T-cell (primary cell): ENCODE data around the gene SYT9. TPM values are rescaled to one million over a fixed set of nuclear protein-coding genes. Genes with fewer than 3 reads are reported as not detected.

Experiments
- ATAC-seq, 4 experiments: fragments of 200-7000 bp in 3 of 4; fragments of 150-1000 bp in 1 of 4; cut with Tn5 transposase; replicated peaks in 1 of 4; 1 replicate in 3 of 4; 2 replicates in 1 of 4; pipeline ENCODE4 v1.10.0; 2021; ENCODE audit warnings: moderate library complexity in 3 of 4, mild to moderate bottlenecking in 2 of 4, moderate number of reproducible peaks in 1 of 4
- CTCF ChIA-PET, 2 donors: fragments of 300-600 bp; sonication (Branson Sonifier 250); formaldehyde crosslinking; loops; one replicate each; lab custom pipeline; 2022; ENCODE audit warnings: antibody characterized with exemption in 2 of 2; lab: Charles Lee
- POLR2A ChIA-PET, 2 donors: fragments of 300-600 bp; sonication (Branson Sonifier 250); formaldehyde crosslinking; loops; one replicate each; lab custom pipeline; 2022; ENCODE audit warnings: antibody characterized with exemption in 2 of 2; lab: Charles Lee
- DNase-seq, 35 experiments: peaks; one replicate each; pipeline versions ENCODE4 v3.0.0 to v3.0.0-alpha.2; 2013 to 2023
- H3K27ac ChIP-seq: one replicate; pipeline ENCODE4 v1.5.1; 2013; ENCODE audit warnings: low read length
- H3K27me3 ChIP-seq, 2 experiments: replicated peaks in 1 of 2; 1 replicate in 1 of 2; 2 replicates in 1 of 2; pipeline versions ENCODE4 v1.6.1 to v1.7.0; 2013; ENCODE audit warnings: low read length in 1 of 2, mixed read lengths in 1 of 2; ENCODE audit not compliant: control insufficient read depth in 2 of 2, insufficient read depth in 2 of 2; ENCODE audit errors: extremely low read depth in 1 of 2
- H3K36me3 ChIP-seq, 2 donors: 1 replicate in 1 of 2; 2 replicates in 1 of 2; pipeline versions ENCODE4 v1.6.1 to v1.7.0; 2013; ENCODE audit warnings: low read length in 1 of 2; ENCODE audit not compliant: control insufficient read depth in 2 of 2, insufficient read depth in 1 of 2; ENCODE audit errors: extremely low read depth in 1 of 2
- H3K4me1 ChIP-seq, 2 experiments: 1 replicate in 1 of 2; 2 replicates in 1 of 2; pipeline versions ENCODE4 v1.6.1 to v1.7.0; 2013; ENCODE audit warnings: low read length in 2 of 2, mixed read lengths in 1 of 2; ENCODE audit not compliant: insufficient read depth in 2 of 2, control insufficient read depth in 1 of 2; ENCODE audit errors: extremely low read depth in 1 of 2
- H3K4me3 ChIP-seq, 2 donors: 1 replicate in 1 of 2; 2 replicates in 1 of 2; pipeline versions ENCODE4 v1.5.1 to v1.7.0; 2013; ENCODE audit warnings: mild to moderate bottlenecking in 2 of 2, low read length in 1 of 2, moderate library complexity in 1 of 2; ENCODE audit not compliant: control insufficient read depth in 1 of 2; ENCODE audit errors: extremely low read depth in 1 of 2
- H3K9me3 ChIP-seq: 2 replicates; pipeline ENCODE4 v1.7.0; 2013
- H3K27ac Mint-ChIP-seq, 2 donors: one replicate each; pipeline ENCODE4 v1.8.0; 2020 to 2021; ENCODE audit warnings: mild to moderate bottlenecking in 2 of 2, mixed read lengths in 2 of 2
- H3K27me3 Mint-ChIP-seq, 2 donors: one replicate each; pipeline ENCODE4 v1.8.0; 2021 to 2022; ENCODE audit warnings: mixed read lengths in 2 of 2
- H3K36me3 Mint-ChIP-seq: one replicate; pipeline ENCODE4 v1.8.0; 2021; ENCODE audit warnings: mixed read lengths
- H3K4me1 Mint-ChIP-seq, 3 donors: one replicate each; pipeline ENCODE4 v1.8.0; 2020 to 2022; ENCODE audit warnings: mixed read lengths in 3 of 3, mild to moderate bottlenecking in 1 of 3
- H3K4me3 Mint-ChIP-seq, 3 donors: one replicate each; pipeline ENCODE4 v1.8.0; 2020 to 2022; ENCODE audit warnings: mild to moderate bottlenecking in 3 of 3, mixed read lengths in 3 of 3, moderate library complexity in 3 of 3
- H3K9me3 Mint-ChIP-seq, 3 donors: one replicate each; pipeline ENCODE4 v1.8.0; 2020 to 2022; ENCODE audit warnings: mixed read lengths in 3 of 3
- WGBS: methylation state at CpG from one replicate; pipeline ENCODE4 v1.1.5; 2013; ENCODE audit warnings: missing lambda C conversion rate; ENCODE audit not compliant: insufficient coverage; 5-methylcytosine and 5-hydroxymethylcytosine counted together
- total RNA-seq, 35 experiments: library from RNA in 6 of 35; stranded (reverse) in 6 of 35; fragments of 120-200 nt in 1 of 35; gene quantifications; one replicate each; pipeline versions ENCODE4 v1.2.1 to v1.2.4 and lab custom pipeline; 2013 to 2026

The SYT9 gene
- total RNA-seq, 5 donors from 2014 or later (not counting 1 experiment from before 2014, with no cell fraction given), result not detected

DNA sequence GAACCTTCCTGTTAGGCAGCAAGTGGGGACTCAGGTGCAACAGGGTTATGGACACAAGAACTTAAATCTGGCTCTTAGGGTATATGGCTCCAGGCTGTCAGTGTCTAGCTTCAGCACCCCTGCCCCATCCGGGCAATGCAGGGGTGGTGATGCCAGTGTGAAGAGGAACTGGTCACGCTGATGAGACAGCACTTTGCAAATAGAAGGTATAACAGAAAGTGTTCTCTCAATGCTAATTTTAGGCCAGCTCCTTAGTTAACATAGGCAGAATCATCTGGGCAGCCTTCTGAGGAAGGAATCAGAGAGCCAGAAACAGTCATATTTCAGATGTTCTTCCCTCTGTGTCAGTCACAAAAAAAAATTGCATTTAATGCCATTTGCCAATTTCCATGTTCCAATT, 41.2 kb downstream of the SYT9 start:
- 33% methylated on average over 1 of the region's 2 CpGs for WGBS
- no peak for ATAC-seq

DNA sequence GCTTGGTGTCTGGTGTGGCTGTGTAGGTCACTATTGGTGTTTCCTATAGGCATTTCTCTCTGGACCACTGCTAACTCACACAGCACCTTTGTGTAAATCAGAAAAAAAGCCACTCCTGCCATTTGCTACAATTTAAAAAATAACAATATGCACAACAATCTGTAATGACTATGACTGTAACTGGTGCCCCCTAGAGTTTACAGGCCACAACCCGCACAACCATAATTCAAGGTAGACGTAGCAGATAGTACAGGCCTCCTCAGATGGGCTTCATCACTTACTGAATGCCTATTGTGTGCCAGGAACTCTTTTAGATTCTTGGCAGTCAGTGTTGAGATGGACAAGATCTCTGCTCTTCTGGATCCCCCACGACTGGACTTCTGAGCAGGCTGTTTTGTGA, 47.7 kb downstream of the SYT9 start:
- Mint-ChIP-seq H3K4me1 (no peaks in the 10 kb centered on the region), H3K27me3 (peaks cover 8 to 13% of the 10 kb centered on the region in 2 donors), H3K36me3 (no peaks in the 10 kb centered on the region), H3K4me3 (no peak overlapping the region), H3K9me3 (no peaks in the 10 kb centered on the region), H3K27ac (no peak overlapping the region)
- H3K4me3 ChIP-seq, result no peak overlapping the region
- peaks cover 0 to 7% of the 10 kb centered on the region in 2 experiments for H3K27me3 ChIP-seq
- no peaks in the 10 kb centered on the region for H3K4me1 ChIP-seq
- H3K27ac ChIP-seq, result no peak overlapping the region
- ATAC-seq (no peak), DNase-seq (no peak)
- ChIA-PET CTCF (no interaction called here), POLR2A (no interaction called here)
- H3K36me3 ChIP-seq, result no peaks in the 10 kb centered on the region
- no peaks in the 10 kb centered on the region for H3K9me3 ChIP-seq
- 60% methylated on average over 3 of the region's 3 CpGs for WGBS

More for the DNA sequence above, 41.2 kb downstream of the SYT9 start:
- DNase-seq, result no peak
- no peaks in the 10 kb centered on the region for H3K9me3 ChIP-seq
- no peak overlapping the region for H3K4me3 ChIP-seq
- no peaks in the 10 kb centered on the region for H3K36me3 Mint-ChIP-seq
- H3K27ac ChIP-seq, result no peak overlapping the region
- ChIA-PET CTCF (no interaction called here), POLR2A (no interaction called here)
- H3K27me3 Mint-ChIP-seq, result peaks cover 2 to 27% of the 10 kb centered on the region in 2 donors
- no peak overlapping the region for H3K27ac Mint-ChIP-seq
- H3K4me3 Mint-ChIP-seq, result no peak overlapping the region
- H3K27me3 ChIP-seq, result no peaks in the 10 kb centered on the region
- H3K4me1 ChIP-seq, result no peaks in the 10 kb centered on the region
- no peaks in the 10 kb centered on the region for H3K4me1 Mint-ChIP-seq
- peaks cover 0 to 6% (median 0%) of the 10 kb centered on the region in 3 donors for H3K9me3 Mint-ChIP-seq
- H3K36me3 ChIP-seq, result no peaks in the 10 kb centered on the region

DNA sequence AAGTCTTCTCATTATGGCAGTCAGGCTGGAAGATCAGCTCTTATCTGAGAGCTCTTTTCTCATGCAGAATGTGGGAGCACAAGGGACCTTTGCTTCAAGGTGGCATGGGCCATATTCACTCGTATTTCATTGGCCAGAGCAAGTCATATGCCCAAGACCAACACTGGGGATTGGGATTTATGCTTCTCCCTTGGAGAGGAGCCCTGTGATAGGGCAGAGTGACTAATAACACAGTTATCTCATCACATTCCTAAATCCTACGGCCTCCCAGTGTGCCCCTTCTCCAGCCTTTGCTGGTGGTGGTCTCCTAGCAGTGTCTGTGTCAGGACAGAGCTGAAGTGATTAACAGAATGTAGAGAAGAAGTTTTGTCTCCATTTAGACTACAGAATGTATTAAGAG, 48.6 kb downstream of the SYT9 start:
- Histone ChIP-seq H3K4me1 (no peaks in the 10 kb centered on the region), H3K4me3 (no peak overlapping the region), H3K9me3 (no peaks in the 10 kb centered on the region), H3K27ac (no peak overlapping the region), H3K27me3 (peaks cover 0 to 7% of the 10 kb centered on the region in 2 experiments), H3K36me3 (no peaks in the 10 kb centered on the region)
- Mint-ChIP-seq H3K4me3 (no peak overlapping the region), H3K27me3 (peaks cover 8 to 13% of the 10 kb centered on the region in 2 donors), H3K4me1 (no peaks in the 10 kb centered on the region), H3K27ac (no peak overlapping the region), H3K36me3 (no peaks in the 10 kb centered on the region), H3K9me3 (no peaks in the 10 kb centered on the region)
- ChIA-PET POLR2A (no interaction called here), CTCF (no interaction called here)
- no CpG with 5 or more reads among the region's 2 CpGs for WGBS
- no peak for ATAC-seq
- DNase-seq, result no peak

DNA sequence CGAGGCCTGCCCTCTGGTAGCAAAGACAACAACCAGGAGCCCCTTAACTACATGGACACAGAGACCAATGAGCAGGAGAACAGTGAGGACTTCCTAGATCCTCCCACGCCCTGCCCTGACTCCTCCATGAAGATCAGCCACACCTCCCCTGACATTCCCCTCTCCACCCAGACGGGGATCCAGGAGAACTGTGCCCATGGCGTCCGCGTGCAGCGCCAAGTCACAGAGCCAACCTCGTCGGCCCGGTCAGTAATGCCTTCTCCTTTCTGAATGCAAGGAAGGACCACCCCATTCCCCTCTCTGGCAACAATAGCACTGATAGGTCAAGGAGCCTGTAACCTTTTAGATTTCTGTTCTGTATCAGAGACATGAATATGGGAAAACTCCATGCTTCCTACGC, 51.4 kb downstream of the SYT9 start:
- Histone ChIP-seq H3K9me3 (no peaks in the 10 kb centered on the region), H3K27ac (no peak overlapping the region), H3K27me3 (peaks cover 0 to 7% of the 10 kb centered on the region in 2 experiments), H3K4me1 (no peaks in the 10 kb centered on the region), H3K36me3 (no peaks in the 10 kb centered on the region), H3K4me3 (no peak overlapping the region)
- Mint-ChIP-seq H3K27me3 (peaks cover 9 to 20% of the 10 kb centered on the region in 2 donors), H3K4me3 (no peak overlapping the region), H3K36me3 (no peaks in the 10 kb centered on the region), H3K27ac (no peak overlapping the region), H3K9me3 (no peaks in the 10 kb centered on the region), H3K4me1 (no peaks in the 10 kb centered on the region)
- DNase-seq (no peak), ATAC-seq (no peak)
- ChIA-PET POLR2A (no interaction called here), CTCF (no interaction called here)
- 79% methylated on average over 4 of the region's 11 CpGs for WGBS

DNA sequence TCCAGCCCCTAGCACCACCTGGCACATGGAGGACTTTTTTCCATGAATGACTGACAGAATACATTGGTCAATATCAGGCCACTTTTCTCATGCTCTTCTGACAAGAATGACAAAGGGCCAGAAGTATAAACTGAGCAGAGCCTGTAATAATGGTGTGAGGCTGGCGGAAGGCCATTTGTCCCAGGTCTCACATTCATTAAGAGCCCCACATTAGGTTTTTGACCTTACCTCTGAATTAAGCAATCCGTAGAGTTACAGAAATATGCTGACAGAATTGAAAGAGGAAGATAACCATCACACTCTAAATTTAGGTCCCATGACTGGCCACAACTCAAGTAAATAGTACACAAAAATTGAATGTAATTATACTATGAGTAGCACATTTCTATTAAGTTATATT, 55.2 kb downstream of the SYT9 start:
- Histone ChIP-seq H3K4me3 (no peak overlapping the region), H3K27me3 (peaks cover 0 to 7% of the 10 kb centered on the region in 2 experiments), H3K4me1 (no peaks in the 10 kb centered on the region), H3K9me3 (no peaks in the 10 kb centered on the region), H3K36me3 (no peaks in the 10 kb centered on the region), H3K27ac (no peak overlapping the region)
- peaks cover 20 to 23% of the 10 kb centered on the region in 2 donors for H3K27me3 Mint-ChIP-seq
- H3K27ac Mint-ChIP-seq, result no peak overlapping the region
- DNase-seq (no peak), ATAC-seq (no peak)
- H3K9me3 Mint-ChIP-seq, result no peaks in the 10 kb centered on the region
- H3K4me3 Mint-ChIP-seq, result no peak overlapping the region
- no peaks in the 10 kb centered on the region for H3K36me3 Mint-ChIP-seq
- POLR2A ChIA-PET, result no interaction called here
- CTCF ChIA-PET, result no interaction called here
- no peaks in the 10 kb centered on the region for H3K4me1 Mint-ChIP-seq
- no CpG with 5 or more reads among the region's 2 CpGs for WGBS

DNA sequence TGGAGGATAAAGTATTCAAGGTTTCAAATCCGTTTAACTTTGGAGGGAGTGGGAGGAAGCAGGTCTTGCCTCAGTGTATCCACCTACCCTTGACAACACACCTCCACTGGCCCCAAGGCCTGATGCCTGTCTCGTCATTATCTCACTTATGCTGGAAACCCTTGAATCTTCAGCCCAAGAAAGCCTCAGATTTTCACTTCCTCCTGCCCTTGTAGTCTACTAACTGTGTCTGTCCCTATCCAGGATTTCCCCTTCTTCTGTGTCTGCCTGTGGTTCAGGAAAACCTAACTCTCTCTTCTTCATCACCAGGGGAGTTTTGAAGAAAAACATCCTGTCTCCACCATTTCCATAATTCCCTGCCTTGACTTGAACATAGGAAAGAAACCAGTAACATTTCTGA, 56.1 kb downstream of the SYT9 start:
- H3K4me1 Mint-ChIP-seq, result no peaks in the 10 kb centered on the region
- no peak for DNase-seq
- peaks cover 20 to 22% of the 10 kb centered on the region in 2 donors for H3K27me3 Mint-ChIP-seq
- H3K36me3 Mint-ChIP-seq, result no peaks in the 10 kb centered on the region
- H3K27ac Mint-ChIP-seq, result no peak overlapping the region
- no peak overlapping the region for H3K4me3 Mint-ChIP-seq
- whole genome bisulfite sequencing, result no CpG with 5 or more reads among the region's 2 CpGs
- no peaks in the 10 kb centered on the region for H3K9me3 ChIP-seq
- no peaks in the 10 kb centered on the region for H3K36me3 ChIP-seq
- CTCF ChIA-PET, result no interaction called here
- no peak overlapping the region for H3K27ac ChIP-seq
- POLR2A ChIA-PET, result no interaction called here
- H3K27me3 ChIP-seq, result peaks cover 0 to 5% of the 10 kb centered on the region in 2 experiments
- H3K4me1 ChIP-seq, result no peaks in the 10 kb centered on the region
- no peaks in the 10 kb centered on the region for H3K9me3 Mint-ChIP-seq
- ATAC-seq, result no peak
- no peak overlapping the region for H3K4me3 ChIP-seq

DNA sequence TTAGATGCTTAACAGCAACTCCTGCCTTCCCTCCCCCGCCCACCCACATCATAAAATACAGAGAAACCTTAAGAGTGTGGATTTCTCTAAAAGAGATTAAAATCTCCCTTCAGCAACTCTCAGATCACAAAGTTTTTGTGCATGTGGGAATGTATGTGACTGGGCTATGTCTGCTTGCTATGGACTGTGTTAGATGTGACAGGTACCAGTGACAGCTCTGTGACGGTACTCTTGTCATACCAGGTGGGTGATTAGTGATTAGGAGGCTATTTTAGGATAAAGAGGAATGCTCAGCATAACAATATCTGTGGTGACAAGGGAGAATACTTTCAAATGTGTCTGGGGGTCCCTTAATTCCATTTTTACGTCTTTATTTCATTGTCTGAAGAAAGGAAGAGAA, 60.2 kb downstream of the SYT9 start:
- 60% methylated on average over 1 of the region's 3 CpGs for WGBS
- POLR2A ChIA-PET, result no interaction called here
- Mint-ChIP-seq H3K9me3 (peaks cover 0 to under 1% (median 0%) of the 10 kb centered on the region in 3 donors), H3K27ac (no peak overlapping the region), H3K4me1 (no peaks in the 10 kb centered on the region), H3K36me3 (no peaks in the 10 kb centered on the region), H3K27me3 (peaks cover 7 to 16% of the 10 kb centered on the region in 2 donors), H3K4me3 (no peak overlapping the region)
- CTCF ChIA-PET, result no interaction called here
- no peak for DNase-seq
- H3K36me3 ChIP-seq, result no peaks in the 10 kb centered on the region
- no peak overlapping the region for H3K27ac ChIP-seq
- ATAC-seq, result no peak
- H3K4me3 ChIP-seq, result no peak overlapping the region
- H3K27me3 ChIP-seq, result no peaks in the 10 kb centered on the region
- no peaks in the 10 kb centered on the region for H3K4me1 ChIP-seq
- no peaks in the 10 kb centered on the region for H3K9me3 ChIP-seq
